ENCODE data around the gene SHROOM3. TPM values are rescaled to one million over a fixed set of nuclear protein-coding genes. Genes with fewer than 3 reads are reported as not detected.
"Not testable (repeated sequence)": the region's sequence is repeated elsewhere in the genome, so short reads cannot be mapped to it uniquely, and the experiment has no call there.

Gene SHROOM3
- polyA plus RNA-seq, 3 donors, result 0.11 to 3.4 (median 2.1) TPM

DNA sequence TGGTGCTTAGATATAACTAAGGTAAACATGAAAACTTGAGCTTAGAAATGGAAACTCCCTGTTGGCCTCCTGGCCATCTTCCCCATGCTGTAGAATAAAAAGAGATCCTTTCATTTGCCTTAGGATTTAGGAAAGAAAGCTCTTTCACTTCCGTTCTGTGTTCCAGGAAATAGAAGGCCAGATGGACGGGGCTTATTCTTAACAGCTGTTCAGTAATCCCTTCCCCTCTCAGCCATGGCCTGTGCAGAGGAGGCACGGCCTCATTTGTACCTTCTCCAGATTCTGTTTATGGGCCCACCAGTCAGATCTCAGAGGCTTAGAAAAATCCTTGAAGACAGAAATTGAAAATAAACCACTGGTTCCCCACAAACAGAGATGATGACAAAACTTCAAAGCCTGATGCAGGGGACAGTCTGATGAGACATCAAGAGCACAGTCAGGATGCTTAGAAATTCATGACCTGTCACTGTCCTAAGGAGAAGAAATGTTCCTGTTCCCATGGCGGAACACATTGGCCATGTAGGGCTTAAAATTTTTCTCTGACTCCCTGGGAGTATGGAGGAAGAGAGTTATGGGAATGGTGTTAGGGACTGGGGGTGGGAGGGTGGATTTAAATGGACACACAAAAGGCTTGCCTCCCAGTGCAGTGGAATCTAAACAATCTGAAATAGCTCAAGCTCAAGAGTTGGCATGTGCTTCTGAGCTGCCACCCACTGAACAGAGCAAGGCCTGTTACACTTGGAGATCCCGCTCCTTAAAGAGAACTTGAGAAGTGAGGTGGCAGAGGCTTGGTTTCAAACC is 274.1 kb downstream of the SHROOM3 start:
- no peak overlapping the region for H3K27ac ChIP-seq (ENCODE audit: low read depth, low read length)
- WGBS, 3 donors, result 71 to 78% (median 74%) methylated on average over 5 of the region's 5 CpGs

DNA sequence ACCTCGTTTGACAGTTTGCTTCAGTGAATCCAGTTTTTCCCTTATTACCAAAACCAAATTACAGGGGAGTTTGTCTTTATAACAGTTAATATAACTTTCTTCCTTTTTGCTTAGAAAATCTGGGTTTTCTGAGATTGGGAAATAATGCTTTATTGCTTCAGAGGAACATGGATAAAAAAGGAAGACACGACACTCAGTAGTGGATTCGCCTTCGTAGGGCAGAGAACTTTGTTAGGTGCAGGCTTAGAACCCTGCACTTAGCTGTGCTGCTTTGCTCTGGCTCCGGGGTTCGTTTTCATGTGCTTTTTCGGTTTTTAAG is 274.7 kb downstream of the SHROOM3 start:
- H3K27ac ChIP-seq (ENCODE audit: low read depth, low read length), result no peak overlapping the region
- WGBS, 3 donors, result 72 to 86% (median 78%) methylated on average over 7 of the region's 7 CpGs

DNA sequence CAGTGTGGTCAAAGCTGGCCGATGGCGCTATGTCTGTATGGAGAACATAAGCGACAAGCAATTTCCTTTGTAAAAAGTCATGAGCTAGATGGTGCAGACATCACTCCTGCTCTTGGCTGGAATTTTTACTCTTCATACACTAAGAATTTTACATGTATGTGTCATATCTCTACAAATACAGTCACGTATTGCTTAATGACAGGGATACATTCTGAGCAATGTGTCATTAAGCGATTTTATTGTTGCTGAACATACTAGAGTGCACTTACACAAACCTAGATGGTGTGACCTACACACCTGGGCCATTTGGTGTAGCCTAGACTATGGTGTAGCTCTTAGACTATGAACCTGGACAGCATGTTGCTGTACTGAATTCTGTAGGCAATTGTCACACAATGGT is 277.5 kb downstream of the SHROOM3 start:
- H3K27ac ChIP-seq (ENCODE audit: low read depth, low read length), result no peak overlapping the region
- WGBS, 3 donors, result 94 to 95% (median 95%) methylated on average over 5 of the region's 5 CpGs

DNA sequence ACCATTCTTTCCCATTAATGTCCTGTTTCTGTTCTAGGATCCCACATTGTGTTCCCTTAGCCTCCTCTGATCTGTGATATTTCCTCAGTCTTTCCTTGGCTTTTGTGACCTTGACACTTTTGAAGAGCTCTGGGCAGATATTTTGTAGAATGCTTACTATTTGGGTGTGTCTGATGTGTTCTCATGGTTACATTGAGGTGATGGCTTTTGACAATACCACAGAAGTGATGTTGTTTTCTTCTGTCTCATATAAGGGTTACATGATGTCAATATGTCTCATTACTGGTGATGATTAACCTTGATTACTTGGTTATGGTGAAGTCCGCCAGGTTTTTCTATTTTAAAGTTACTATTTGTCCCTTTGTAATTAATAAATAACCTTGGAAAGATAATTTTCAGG is 279.2 kb downstream of the SHROOM3 start:
- no peak overlapping the region for H3K27ac ChIP-seq (ENCODE audit: low read depth, low read length)
- 48 to 100% (median 91%) methylated on average over 1 of the region's 1 CpG for WGBS, 3 donors

DNA sequence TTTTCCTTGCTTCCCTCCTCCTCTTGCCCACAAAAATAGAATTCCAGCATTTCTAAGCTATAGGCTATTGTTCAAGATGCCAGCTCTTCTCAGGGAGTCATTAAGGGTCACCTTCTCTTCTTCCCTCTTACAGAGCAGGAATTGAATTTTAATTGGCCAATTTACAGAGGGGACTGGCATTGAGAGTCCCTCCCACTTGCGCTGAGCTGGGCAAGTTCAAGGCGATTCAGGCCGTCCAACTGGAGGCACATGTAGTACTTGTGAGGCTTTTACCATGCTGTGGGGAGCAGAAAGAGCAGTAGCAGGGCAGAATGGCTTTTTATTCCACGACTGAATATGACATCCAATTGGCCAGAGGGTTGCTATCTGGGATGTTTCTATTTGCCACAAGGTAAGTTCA is 281.0 kb downstream of the SHROOM3 start:
- 90 to 94% (median 90%) methylated on average over 4 of the region's 4 CpGs for WGBS, 3 donors
- H3K27ac ChIP-seq (ENCODE audit: low read depth, low read length), result no peak overlapping the region

DNA sequence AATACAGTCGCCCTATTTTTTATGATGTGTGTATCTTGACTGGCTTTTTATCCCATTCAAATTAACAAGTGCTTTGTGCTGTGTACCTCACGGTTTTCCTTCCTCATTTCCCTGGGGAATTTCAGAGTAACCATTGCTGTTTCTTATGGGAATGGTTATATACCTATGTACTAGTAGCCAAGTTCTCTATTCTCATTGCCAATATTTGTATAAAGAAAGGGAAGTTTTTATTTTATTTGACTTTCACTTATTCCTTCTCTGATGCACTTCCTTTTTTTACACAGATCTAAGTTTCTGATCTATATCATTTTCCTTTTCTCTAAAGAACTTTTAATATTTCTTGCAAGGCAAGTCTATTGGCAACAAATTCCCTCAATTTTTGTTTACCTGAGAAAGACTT is 281.6 kb downstream of the SHROOM3 start:
- 62 to 79% (median 66%) methylated on average over 2 of the region's 2 CpGs for WGBS, 3 donors

DNA sequence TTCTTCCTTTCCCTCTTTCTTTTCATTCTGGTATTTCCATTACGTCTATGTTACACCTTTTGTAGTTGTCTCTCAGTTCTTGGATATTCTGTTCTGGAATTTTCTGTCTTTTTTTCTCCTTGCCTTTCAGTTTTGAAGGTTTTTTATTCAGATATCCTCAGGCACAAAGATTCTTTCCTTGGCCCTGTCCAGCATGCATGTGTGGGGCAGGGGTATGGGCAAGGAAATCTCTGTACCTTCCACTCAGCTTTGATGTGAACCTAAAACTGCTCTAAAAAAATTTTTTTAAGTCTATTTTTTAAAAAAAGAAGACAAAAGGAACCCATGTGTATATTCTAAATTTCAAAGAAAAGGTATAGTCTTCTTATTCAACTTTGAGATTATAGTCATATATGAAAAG is 282.4 kb downstream of the SHROOM3 start:
- WGBS, 3 donors, result 88 to 96% (median 94%) methylated on average over 1 of the region's 1 CpG
- H3K27ac ChIP-seq (ENCODE audit: low read depth, low read length), result no peak overlapping the region

More for the DNA sequence above, 281.6 kb downstream of the SHROOM3 start:
- H3K27ac ChIP-seq (ENCODE audit: low read depth, low read length), result no peak overlapping the region

DNA sequence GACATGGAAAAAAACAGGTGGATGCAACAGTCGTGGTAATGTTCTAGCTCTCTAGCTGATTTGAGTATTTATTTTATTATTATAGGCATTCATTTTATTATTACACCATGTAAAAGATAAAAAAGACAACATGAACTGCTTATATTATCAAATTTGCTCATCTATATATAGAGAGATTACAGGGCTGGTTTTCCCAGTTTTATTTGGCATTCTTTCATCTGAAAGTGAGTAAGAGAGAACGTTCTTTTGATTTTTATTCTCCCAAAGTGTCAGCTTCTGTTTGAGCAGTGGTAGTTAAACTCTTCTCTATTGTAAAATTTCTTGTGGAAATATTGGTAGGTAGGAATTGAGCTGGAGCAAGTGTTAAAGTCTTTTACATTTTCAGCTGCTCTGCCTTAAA is 283.0 kb downstream of the SHROOM3 start:
- 52 to 77% (median 76%) methylated on average over 2 of the region's 2 CpGs for WGBS, 3 donors
- H3K27ac ChIP-seq (ENCODE audit: low read depth, low read length), result no peak overlapping the region

DNA sequence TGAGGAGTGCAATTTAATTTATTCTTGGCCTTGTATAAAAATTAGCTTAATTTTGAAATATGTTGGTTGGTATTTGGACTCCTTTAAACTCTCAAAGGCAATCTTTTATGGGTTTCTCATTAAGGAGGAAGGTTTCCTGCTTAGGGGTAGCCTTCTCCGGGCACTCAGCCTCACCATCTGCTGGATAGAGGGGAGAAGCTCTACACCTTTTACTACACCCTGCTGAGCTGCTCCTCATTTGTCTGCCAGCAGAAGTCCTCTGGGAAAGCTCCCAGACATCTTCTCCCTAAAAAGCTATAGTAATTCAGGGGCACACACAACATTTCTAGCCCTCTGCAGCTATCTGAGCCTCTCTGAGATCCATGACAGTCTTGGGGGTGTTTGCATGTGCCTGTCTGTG is 283.8 kb downstream of the SHROOM3 start:
- H3K27ac ChIP-seq (ENCODE audit: low read depth, low read length), result no peak overlapping the region
- WGBS, 3 donors, result 93 to 100% (median 95%) methylated on average over 1 of the region's 1 CpG

DNA sequence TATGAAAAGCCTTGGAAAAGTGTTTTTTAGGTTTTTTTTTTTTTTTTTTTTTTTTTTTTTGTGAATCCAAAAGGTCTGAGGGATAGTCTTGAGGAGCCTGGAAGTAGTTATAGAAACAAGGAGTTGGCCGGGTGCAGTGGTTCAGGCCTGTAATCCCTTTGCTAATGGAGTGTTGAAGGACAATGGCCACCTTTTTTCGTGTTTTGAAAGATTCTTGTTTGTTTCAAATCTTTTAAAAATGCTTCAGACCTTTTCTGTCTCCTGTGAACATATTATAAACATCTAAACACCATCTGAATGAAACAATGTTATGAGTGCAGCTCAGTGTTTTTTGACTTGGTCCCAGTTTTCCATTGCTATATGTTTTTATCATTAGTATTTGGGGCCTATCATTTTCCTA is 285.1 kb downstream of the SHROOM3 start:
- WGBS, 3 donors, result 85 to 96% (median 92%) methylated on average over 2 of the region's 2 CpGs

DNA sequence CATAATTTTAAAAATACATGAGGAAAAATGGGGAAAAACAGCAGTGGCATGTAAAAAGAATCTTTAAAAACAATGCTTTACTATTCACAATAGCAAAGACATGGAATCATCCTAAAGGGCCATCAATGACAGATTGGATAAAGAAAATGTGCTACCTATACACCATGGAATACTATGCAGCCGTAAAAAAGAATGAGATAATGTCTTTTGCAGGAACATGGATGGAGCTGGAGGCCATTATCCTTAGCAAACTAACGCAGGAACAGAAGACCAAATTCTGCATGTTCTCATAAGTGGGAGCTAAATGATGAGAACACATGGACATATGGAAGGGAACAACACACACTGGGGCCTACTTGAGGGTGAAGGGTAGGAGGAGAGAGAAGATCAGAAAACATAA is 287.1 kb downstream of the SHROOM3 start:
- not testable (repeated sequence) for H3K27ac ChIP-seq (ENCODE audit: low read depth, low read length)

More for the DNA sequence above, 285.1 kb downstream of the SHROOM3 start:
- H3K27ac ChIP-seq (ENCODE audit: low read depth, low read length), result no peak overlapping the region

DNA sequence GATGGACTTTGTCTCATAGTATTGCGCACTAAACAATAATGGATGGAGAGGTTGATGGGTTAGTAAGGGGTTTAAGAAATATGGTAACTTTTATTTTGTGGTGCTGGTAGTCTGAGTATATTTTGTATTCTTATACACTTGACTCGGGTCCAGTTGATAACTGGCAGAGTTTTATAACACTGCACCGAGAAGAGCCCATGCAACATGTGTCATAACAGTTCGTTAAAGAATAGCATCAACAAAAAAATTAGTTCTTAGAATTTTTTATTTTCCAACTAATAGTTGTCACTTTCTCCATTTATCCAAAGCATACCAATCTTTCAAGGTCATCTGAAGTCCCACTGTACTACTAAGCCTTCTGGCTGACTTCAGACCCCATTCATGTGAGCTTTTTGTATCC is 287.8 kb downstream of the SHROOM3 start:
- H3K27ac ChIP-seq (ENCODE audit: low read depth, low read length), result no peak overlapping the region
- 91 to 97% (median 96%) methylated on average over 4 of the region's 4 CpGs for WGBS, 3 donors

More for the DNA sequence above, 287.1 kb downstream of the SHROOM3 start:
- 97 to 100% (median 97%) methylated on average over 2 of the region's 2 CpGs for WGBS, 3 donors

DNA sequence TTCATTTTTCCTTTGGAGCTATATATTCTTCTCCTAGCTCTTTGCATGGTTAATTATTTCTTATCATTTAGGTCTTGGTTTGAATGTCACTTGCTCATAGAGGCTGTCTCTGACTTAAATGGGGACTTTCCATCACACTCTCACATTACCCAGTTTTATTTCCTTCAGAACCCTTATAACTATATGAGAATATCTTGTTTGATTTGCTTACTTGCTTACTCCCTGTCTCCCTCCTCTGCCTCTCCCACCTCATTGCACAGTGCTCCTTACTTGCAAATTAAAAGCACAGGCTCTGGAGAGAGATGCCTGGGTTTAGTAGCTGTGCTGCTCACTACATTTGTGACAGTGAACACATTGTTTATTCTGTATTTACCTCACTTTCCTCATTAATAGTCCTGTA is 288.3 kb downstream of the SHROOM3 start:
- H3K27ac ChIP-seq (ENCODE audit: low read depth, low read length), result no peak overlapping the region

DNA sequence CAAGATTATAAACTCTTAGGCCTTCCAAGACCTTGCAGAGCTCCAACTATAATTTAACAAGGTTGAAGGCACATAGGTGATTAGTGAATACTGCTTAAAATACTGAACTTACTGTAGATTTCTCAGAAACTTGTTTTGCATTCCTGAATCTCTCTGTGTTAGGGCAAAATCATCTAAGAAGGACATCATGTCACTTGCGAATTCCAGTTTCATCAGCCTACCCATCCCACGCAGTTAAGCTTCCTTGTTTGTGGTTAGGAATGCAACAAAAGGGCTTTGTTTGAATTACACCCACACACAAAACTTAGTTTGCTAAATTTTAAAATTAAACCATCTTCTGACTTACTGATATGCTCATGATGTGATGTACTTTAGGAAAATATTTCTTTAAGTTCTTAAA is 288.9 kb downstream of the SHROOM3 start:
- 42 to 55% (median 45%) methylated on average over 2 of the region's 2 CpGs for WGBS, 3 donors
- no peak overlapping the region for H3K27ac ChIP-seq (ENCODE audit: low read depth, low read length)

DNA sequence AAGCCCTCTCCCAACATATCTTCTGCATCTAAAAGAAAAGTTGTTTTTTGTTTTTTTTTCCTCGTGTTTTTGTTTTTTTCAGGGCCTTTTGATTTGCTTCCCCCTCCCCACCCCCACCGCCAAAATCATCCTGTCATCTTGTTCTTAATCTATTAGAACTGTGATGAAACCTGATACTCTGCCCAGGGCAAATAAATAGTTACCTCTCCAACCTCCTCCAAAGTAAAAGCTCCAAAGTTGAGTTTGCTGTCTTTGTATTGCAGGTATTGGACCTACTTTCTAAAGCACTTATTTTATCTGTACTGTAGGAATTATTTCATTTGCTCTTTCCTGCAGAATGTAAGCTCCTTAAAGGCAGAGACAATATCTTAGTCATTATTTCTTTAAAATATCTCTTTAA is 290.0 kb downstream of the SHROOM3 start:
- H3K27ac ChIP-seq (ENCODE audit: low read depth, low read length), result no peak overlapping the region
- 70 to 82% (median 77%) methylated on average over 2 of the region's 2 CpGs for WGBS, 3 donors

DNA sequence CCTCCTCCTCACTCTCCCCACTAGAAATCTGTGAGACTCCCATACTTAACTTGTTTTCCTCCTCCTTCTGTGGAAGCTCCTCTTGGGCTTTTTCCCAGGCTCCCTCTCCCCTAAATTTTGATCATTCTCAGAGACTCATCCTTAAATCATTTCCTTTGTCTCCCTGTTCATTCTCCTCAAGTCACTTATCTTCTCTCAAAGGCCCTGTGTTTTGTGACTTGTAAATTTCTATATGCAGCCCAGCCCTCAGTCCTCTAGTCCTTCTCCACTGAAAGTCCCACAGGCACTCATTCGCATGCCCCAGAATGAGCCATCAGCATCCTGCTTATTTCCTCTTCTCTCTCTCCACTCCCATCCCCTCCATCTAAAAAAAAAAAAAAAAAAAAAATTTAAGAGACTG is 291.1 kb downstream of the SHROOM3 start:
- H3K27ac ChIP-seq (ENCODE audit: low read depth, low read length), result no peak overlapping the region
- WGBS, 3 donors, result 84 to 95% (median 88%) methylated on average over 1 of the region's 1 CpG

DNA sequence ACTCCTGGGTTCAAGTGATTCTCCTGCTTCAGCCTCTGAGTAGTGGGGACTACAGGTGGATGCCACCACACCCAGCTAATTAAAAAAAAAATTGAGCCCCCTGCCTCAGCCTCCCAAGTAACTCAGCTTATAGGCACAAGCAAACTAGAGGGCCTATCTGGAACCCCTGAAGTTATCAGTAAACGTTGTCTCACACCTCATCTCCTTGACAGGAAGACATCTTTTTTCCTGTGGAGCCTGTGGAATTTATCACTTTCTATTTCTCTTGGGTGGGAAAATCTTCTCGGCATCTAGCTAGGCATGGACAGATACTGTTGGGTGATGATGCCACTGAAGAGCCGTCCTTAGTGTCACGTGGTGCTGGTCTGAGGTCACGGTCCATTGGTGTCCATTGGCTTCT is 291.6 kb downstream of the SHROOM3 start:
- WGBS, 3 donors, result 87 to 91% (median 90%) methylated on average over 5 of the region's 5 CpGs

DNA sequence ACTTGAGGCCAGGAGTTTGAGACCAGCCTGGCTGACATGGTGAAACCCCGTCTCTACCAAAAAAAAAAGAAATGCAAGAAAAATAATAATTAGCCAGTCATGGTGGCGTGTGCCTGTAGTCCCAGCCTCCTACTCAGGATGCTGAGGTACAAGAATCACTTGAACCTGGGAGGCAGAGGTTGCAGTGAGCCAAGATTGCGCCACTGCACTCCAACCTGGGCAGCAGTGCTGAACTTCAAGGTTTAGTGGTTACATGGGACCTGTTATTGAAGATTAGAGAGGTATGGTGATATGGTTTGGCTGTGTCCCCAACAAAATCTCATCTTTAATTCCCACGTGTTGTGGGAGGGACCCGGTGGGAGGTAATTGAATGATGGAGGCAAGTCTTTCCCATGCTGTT is 292.9 kb downstream of the SHROOM3 start:
- not testable (repeated sequence) for H3K27ac ChIP-seq (ENCODE audit: low read depth, low read length)
- WGBS, 3 donors, result 89 to 96% (median 91%) methylated on average over 5 of the region's 5 CpGs

More for the DNA sequence above, 291.6 kb downstream of the SHROOM3 start:
- H3K27ac ChIP-seq (ENCODE audit: low read depth, low read length), result no peak overlapping the region

DNA sequence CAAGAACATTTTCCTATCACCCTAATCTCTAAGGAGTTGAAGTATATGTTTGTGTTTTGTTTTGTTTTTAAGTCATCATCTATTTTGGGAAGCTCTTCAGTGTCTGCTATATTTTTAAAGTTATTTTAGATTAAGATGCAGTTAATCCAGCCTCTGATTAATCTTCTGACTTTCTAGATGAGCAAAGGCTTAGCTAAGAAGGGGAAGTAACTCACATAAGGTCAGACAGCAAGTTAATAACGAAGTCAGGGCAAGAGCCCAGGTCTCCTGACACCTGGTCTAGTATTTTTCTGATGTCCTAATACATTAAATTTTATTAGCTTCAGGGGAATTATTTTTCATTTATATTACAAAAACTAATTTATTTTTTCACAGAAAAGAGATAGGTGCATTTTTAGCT is 294.4 kb downstream of the SHROOM3 start:
- no peak overlapping the region for H3K27ac ChIP-seq (ENCODE audit: low read depth, low read length)
- WGBS, 3 donors, result 73 to 88% (median 77%) methylated on average over 1 of the region's 1 CpG

DNA sequence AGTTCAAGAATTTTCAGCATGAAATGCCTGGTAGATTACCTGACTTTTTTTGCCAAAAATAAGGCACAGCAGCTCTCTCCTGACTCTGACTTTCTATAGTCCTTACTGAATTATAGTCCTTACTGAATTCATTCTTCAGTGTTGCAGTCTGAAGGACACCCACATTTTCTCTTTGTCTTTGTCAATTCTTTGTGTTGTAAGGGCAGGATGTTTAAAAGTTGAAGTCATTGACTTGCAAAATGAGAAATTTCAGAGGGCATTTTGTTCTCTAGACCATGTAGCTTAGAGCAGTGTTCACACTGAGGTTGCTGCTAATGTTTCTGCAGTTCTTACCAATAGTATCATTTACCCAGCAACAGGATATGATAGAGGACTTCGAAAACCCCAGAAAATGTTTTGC is 295.0 kb downstream of the SHROOM3 start:
- no peak overlapping the region for H3K27ac ChIP-seq (ENCODE audit: low read depth, low read length)
- 90 to 97% (median 92%) methylated on average over 1 of the region's 1 CpG for WGBS, 3 donors

All from adipose tissue (tissue), 3 donors.